Measurements from ENCODE around the gene BIRC2. TPM values are rescaled to one million over a fixed set of nuclear protein-coding genes. Genes with fewer than 3 reads are reported as not detected.

BIRC2 gene
- total RNA-seq, 1 donor from 2014 or later: 69.9 TPM

- peaks cover 1% of the 10 kb centered on the region for H3K36me3 Mint-ChIP-seq (ENCODE audit: low read depth, unreplicated experiment)
- H3K4me2 ChIP-seq (ENCODE audit: low read length): peak overlapping the region; percentile 60
Measured at GRCh38 chr11:102312667-102313066, 34.3 kb upstream of the BIRC2 start.

GRCh38 chr11:102313238-102313940 is 33.6 kb upstream of the BIRC2 start:
- Histone ChIP-seq H3K4me3 (ENCODE audit: insufficient read depth, low read depth, low read length) (peak overlapping the region; percentile 14), H3K9ac (ENCODE audit: low read length) (no peak overlapping the region), H3K27ac (ENCODE audit: low read depth, low read length) (no peak overlapping the region), H3K4me2 (ENCODE audit: low read length) (peak overlapping the region; percentile 60), H3K79me2 (ENCODE audit: insufficient read depth, low read length) (no peaks in the 10 kb centered on the region), H3K9me3 (ENCODE audit: insufficient read depth, low read depth, low read length) (no peaks in the 10 kb centered on the region), H3K36me3 (ENCODE audit: insufficient read depth, low read length) (no peaks in the 10 kb centered on the region), H2AFZ (ENCODE audit: low read depth, low read length) (no peak overlapping the region), H3K27me3 (ENCODE audit: insufficient read depth, low read length) (no peaks in the 10 kb centered on the region), H4K20me1 (ENCODE audit: insufficient read depth, low read length) (no peaks in the 10 kb centered on the region), H3K4me1 (ENCODE audit: insufficient read depth, low read length) (peaks cover 9% of the 10 kb centered on the region)
- TF ChIP-seq CTCF (IDR thresholded peaks at IDR 0.05; ENCODE audit: insufficient read depth, low read depth, low read length) (no peak), EZH2 (IDR thresholded peaks at IDR 0.05; ENCODE audit: insufficient read depth, low read length) (no peak)
- FAIRE-seq: no peak
- Mint-ChIP-seq H3K36me3 (ENCODE audit: low read depth, unreplicated experiment) (peaks cover 1% of the 10 kb centered on the region), H3K27me3 (ENCODE audit: low read depth, unreplicated experiment) (no peaks in the 10 kb centered on the region), H3K4me1 (ENCODE audit: low read depth, unreplicated experiment) (peaks cover 8% of the 10 kb centered on the region), H3K27ac (ENCODE audit: unreplicated experiment) (peak overlapping the region; percentile 81), H3K4me3 (ENCODE audit: unreplicated experiment) (no peak overlapping the region), H3K9me3 (ENCODE audit: unreplicated experiment) (no peaks in the 10 kb centered on the region)
- DNase-seq (ENCODE audit: low read depth): no peak

More at GRCh38 chr11:102312667-102313066, 34.3 kb upstream of the BIRC2 start:
- no peaks in the 10 kb centered on the region for H3K9me3 Mint-ChIP-seq (ENCODE audit: unreplicated experiment)
- H3K27ac Mint-ChIP-seq (ENCODE audit: unreplicated experiment): peak overlapping the region; percentile 81
- Histone ChIP-seq H2AFZ (ENCODE audit: low read depth, low read length) (no peak overlapping the region), H3K4me3 (ENCODE audit: insufficient read depth, low read depth, low read length) (no peak overlapping the region), H3K36me3 (ENCODE audit: insufficient read depth, low read length) (no peaks in the 10 kb centered on the region), H3K27ac (ENCODE audit: low read depth, low read length) (no peak overlapping the region), H3K27me3 (ENCODE audit: insufficient read depth, low read length) (no peaks in the 10 kb centered on the region), H4K20me1 (ENCODE audit: insufficient read depth, low read length) (no peaks in the 10 kb centered on the region), H3K9ac (ENCODE audit: low read length) (no peak overlapping the region), H3K79me2 (ENCODE audit: insufficient read depth, low read length) (no peaks in the 10 kb centered on the region), H3K9me3 (ENCODE audit: insufficient read depth, low read depth, low read length) (no peaks in the 10 kb centered on the region), H3K4me1 (ENCODE audit: insufficient read depth, low read length) (peaks cover 5% of the 10 kb centered on the region)
- peaks cover 8% of the 10 kb centered on the region for H3K4me1 Mint-ChIP-seq (ENCODE audit: low read depth, unreplicated experiment)
- DNase-seq (ENCODE audit: low read depth) (no peak), FAIRE-seq (no peak)
- no peak for TF ChIP-seq EZH2 (IDR thresholded peaks at IDR 0.05; ENCODE audit: insufficient read depth, low read length)
- TF ChIP-seq CTCF (IDR thresholded peaks at IDR 0.05; ENCODE audit: insufficient read depth, low read depth, low read length): no peak
- H3K27me3 Mint-ChIP-seq (ENCODE audit: low read depth, unreplicated experiment): no peaks in the 10 kb centered on the region
- H3K4me3 Mint-ChIP-seq (ENCODE audit: unreplicated experiment): no peak overlapping the region

- H4K20me1 ChIP-seq (ENCODE audit: insufficient read depth, low read length): no peaks in the 10 kb centered on the region
- TF ChIP-seq EZH2 (IDR thresholded peaks at IDR 0.05; ENCODE audit: insufficient read depth, low read length) (no peak), CTCF (IDR thresholded peaks at IDR 0.05; ENCODE audit: insufficient read depth, low read depth, low read length) (no peak)
- FAIRE-seq (no peak), DNase-seq (ENCODE audit: low read depth) (no peak)
- H3K79me2 ChIP-seq (ENCODE audit: insufficient read depth, low read length): no peaks in the 10 kb centered on the region
- no peak overlapping the region for H3K4me3 Mint-ChIP-seq (ENCODE audit: unreplicated experiment)
- no peaks in the 10 kb centered on the region for H3K36me3 ChIP-seq (ENCODE audit: insufficient read depth, low read length)
- peaks cover 8% of the 10 kb centered on the region for H3K4me1 Mint-ChIP-seq (ENCODE audit: low read depth, unreplicated experiment)
- H3K27me3 ChIP-seq (ENCODE audit: insufficient read depth, low read length): no peaks in the 10 kb centered on the region
- H3K27ac ChIP-seq (ENCODE audit: low read depth, low read length): no peak overlapping the region
- no peaks in the 10 kb centered on the region for H3K9me3 ChIP-seq (ENCODE audit: insufficient read depth, low read depth, low read length)
- peaks cover 4% of the 10 kb centered on the region for H3K36me3 Mint-ChIP-seq (ENCODE audit: low read depth, unreplicated experiment)
- H3K4me2 ChIP-seq (ENCODE audit: low read length): no peak overlapping the region
- H2AFZ ChIP-seq (ENCODE audit: low read depth, low read length): no peak overlapping the region
- H3K4me3 ChIP-seq (ENCODE audit: insufficient read depth, low read depth, low read length): no peak overlapping the region
- no peak overlapping the region for H3K9ac ChIP-seq (ENCODE audit: low read length)
- H3K9me3 Mint-ChIP-seq (ENCODE audit: unreplicated experiment): no peaks in the 10 kb centered on the region
- no peak overlapping the region for H3K27ac Mint-ChIP-seq (ENCODE audit: unreplicated experiment)
- H3K4me1 ChIP-seq (ENCODE audit: insufficient read depth, low read length): peaks cover 9% of the 10 kb centered on the region
- peaks cover 4% of the 10 kb centered on the region for H3K27me3 Mint-ChIP-seq (ENCODE audit: low read depth, unreplicated experiment)
Measured at GRCh38 chr11:102314784-102315183, 32.2 kb upstream of the BIRC2 start.

All from astrocyte (in vitro differentiated cells and primary cell).